ENCODE measurements around the gene RAPGEF5.

- TF ChIP-seq EZH2 (IDR thresholded peaks at IDR 0.05; ENCODE audit: low read length) (no peak), CTCF (optimal IDR thresholded peaks at IDR 0.05 in 1 of 3, IDR thresholded peaks at IDR 0.05 in 1 of 3, conservative IDR thresholded peaks at IDR 0.05 in 1 of 3; ENCODE audit: extremely low read depth in 1 of 3, insufficient read depth in 2 of 3, low read length in 3 of 3) (no peak)
These were observed 121.8 kb downstream of the RAPGEF5 start for GRCh38 chr7:22235134-22235533.

All from keratinocyte (primary cell).